ENCODE data around the gene PRDM4.

- TF ChIP-seq TAF1 (IDR thresholded peaks at IDR 0.05; ENCODE audit: borderline replicate concordance, low read depth, low read length) (no peak), POLR2A (IDR thresholded peaks at IDR 0.05; ENCODE audit: low read depth, low read length) (no peak), POLR2AphosphoS5 (IDR thresholded peaks at IDR 0.05; ENCODE audit: low read depth, low read length) (no peak)
These were observed 76.0 kb downstream of the PRDM4 start for GRCh38 chr12:107684990-107685359.
